NCI-H82 (cell line): ENCODE data around the gene RFX2.

Experiments
- DNase-seq: peaks from one replicate; lab custom pipeline; 2025; lab: John Stamatoyannopoulos, UW

Gene RFX2

GRCh38 chr19:6103894-6104293, 6.4 kb downstream of the RFX2 start:
- no peak for DNase-seq

DNA sequence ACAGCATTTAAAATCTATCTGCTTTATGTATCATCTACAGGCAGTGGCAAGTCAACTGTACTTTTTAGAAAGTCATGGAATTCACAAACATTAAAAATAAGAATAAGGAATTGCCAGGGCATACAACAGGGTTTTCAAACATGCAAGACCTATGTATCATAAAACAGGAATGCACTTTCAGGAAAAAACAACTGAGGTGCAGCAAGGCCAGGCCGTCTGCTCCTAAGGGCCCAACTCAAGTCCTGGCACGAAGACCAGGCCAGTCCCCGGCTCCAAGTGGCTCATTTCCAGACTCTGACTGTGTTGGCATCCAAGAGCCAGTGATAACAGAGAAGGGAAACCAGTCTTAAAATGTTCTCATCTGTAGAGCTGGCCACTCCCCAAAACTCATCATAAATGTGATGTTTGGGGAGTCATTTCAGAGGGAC, 7.1 kb downstream of the RFX2 start:
- no peak for DNase-seq

GRCh38 chr19:6101991-6102390, 8.3 kb downstream of the RFX2 start:
- no peak for DNase-seq

- DNase-seq = no peak
Measured at GRCh38 chr19:6101291-6101825, 8.9 kb downstream of the RFX2 start.

DNA sequence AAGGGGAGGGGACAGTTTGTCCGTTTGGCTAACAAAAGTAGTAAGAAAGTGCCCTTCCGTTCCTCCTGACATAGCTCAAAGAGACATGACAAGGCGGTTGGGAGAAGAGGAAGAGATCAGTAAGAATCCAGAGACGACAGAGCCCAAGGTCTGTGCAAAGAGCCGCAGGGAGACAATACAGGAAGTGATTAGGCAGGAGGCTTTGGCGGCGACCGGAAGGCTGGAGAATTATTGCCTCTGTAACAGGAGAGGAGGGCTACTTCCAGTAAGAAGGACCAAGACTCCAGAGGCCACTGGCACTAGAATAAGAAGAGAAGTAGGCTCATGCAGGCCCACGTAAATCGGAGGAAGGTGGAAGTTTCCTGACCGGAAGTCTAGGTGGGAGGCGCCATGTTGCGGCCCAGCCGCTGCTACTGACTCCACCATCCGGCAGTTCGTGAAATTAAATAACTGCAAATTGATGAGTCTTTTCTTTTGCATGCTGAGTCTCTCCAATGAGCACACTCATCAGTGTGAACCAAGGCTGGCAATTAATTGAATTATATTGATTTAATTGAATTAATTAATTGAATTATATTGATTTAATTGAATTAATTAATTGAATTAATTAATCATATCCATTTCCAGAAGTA, 9.9 kb downstream of the RFX2 start:
- DNase-seq = no peak

GRCh38 chr19:6099599-6099998, 10.7 kb downstream of the RFX2 start:
- no peak for DNase-seq

DNA sequence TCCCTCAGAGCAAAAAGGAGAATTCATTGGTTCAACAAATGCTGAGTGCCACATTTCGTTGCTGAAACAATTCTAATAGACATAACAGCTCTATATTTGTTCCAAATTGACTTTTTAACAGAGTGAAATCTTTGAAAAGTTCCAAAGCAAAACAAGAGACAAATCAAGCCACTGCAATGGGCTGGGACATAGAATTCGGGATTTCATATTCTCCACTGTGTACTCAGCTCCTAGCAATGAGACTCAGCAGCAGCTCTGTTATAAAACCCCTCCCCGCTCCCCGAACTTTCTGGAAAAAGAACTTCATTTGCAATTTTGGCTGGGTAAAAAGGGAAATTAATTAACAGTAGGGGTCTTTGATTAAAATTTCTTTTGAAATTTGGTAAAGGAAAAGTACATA, 11.3 kb downstream of the RFX2 start:
- no peak for DNase-seq

DNA sequence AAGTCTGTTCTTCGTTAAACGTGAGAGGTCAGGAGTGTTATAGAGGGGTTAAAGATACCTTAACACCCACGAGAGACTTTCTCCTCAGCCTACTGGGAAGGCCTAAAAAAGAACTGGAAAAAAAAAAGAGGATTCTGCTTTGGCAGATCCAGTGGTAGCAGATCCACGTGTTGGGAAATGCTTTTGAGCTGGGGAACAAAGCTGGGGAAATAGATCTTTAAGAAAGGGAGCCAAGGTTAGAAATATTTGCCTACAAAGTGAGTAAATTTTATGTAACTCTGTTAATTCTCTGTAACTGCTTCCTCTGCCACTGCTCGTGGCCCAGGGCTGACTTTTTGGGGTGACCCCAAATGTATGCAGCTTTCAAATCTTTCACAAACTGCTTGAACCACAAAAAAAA, 11.7 kb downstream of the RFX2 start:
- DNase-seq = no peak

DNA sequence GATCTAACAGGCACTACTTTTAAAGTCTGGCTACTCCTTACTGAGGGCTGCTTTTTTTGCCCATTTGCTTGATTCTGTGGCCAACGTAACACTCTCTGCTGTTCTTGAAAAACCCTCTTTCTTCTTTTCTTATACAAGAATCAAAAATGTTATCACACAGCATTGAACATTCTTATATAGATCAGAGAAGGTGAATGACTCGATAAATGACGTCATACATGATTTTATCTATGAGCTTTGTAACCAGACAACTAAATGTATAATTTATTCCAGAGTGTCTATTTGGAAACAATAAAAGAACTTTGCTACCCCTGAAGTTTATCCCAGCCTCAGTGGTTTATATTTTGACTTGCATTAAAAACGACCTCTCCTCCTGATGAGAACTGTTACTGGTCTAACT, 12.4 kb downstream of the RFX2 start:
- no peak for DNase-seq

DNA sequence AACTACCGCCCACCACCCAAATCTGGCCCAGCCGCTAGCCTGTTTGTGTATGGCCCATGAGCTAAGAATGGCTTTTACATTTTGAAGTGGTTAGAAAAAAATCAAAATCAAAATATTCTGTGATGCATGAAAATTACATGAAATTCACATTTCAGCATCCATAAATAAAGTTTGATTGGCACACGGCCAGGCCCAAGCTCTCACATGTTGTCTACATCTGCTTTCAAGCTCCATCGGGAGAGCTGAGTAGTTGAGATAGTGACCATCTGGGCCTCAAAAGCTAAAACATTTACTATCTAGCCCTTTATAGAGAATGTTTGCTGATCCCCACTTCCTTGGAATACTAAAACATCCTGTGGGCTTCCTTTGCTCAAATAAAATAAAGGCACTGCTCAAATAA, 14.5 kb downstream of the RFX2 start:
- DNase-seq = no peak

DNA sequence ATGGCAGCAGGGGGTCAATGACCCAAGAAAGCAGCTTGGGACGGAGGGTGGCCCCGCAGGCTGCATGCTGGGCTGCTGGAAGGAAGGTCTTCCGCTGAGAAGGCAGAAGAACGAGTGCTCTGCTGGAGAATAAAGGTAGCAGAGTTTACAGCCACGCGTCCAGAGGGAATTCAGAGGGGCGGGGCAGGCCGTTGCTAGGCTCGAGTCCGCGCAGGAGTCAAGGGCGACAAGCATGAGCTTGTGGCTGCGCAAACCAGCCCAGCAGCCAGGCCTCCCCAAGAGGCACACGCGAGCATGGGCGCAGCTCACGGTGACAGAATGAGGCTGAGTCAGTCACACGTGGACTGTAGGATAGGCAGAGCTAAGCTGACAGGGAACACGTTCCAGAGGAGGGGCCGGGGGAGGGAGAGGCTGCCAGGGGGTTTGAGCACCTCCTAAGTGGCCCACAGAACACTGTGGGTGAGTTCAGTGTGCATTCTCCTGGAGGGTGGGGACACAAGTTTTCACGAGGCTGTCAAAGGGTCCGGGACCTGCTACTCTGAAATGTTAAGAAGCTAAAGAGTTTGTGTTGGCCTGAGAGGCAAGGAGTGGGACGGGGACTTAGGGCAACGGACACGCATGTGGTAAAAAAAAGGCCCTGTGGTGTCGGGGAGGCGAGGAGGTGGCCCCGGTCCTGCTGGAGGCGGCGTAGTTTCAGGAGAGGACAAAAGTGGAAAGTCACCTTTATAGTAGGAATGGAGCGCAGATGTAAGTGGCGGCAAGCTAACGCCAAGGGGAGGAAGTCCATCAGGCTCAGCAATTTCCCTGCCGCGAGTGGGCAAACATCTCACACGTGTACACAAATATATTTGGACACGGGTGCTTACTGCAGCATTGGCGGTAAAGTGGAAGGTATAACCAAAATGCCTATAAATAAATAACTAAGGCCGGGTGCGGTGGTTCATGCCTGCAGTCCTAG, 17.7 kb downstream of the RFX2 start:
- DNase-seq = no peak

GRCh38 chr19:6091771-6092291, 18.5 kb downstream of the RFX2 start:
- DNase-seq = no peak

GRCh38 chr19:6090634-6091033, 19.7 kb downstream of the RFX2 start:
- no peak for DNase-seq

- DNase-seq = no peak
Measured at GRCh38 chr19:6088602-6089049, 21.7 kb downstream of the RFX2 start.

DNA sequence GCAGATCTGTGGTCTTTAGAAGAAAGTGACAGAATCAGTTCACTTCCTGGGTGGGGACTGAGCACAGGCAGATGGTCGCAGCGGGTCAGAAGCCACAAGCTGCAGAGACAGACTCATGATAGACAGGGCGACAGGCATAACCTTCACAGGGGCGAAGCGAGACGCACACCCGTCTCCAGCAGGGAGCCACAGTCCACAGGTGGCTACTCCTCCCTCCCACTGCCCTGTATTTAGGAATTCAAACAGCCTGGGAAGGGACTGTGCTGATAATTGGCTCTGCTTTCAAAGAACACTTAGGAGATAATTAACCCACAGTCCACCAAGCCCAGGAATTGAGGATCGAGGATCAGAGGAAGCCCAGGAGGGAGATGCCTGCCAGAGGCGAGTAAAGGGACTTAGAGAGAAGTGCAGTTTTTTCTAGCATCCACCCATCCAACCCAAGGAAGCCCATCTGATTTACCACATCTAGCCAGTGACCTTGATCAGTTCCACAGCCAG, 23.2 kb downstream of the RFX2 start:
- peak; percentile 28 for DNase-seq

GRCh38 chr19:6086068-6086788, 24.1 kb downstream of the RFX2 start:
- no peak for DNase-seq

- no peak for DNase-seq
Measured at GRCh38 chr19:6084821-6085220, 25.5 kb downstream of the RFX2 start.

DNA sequence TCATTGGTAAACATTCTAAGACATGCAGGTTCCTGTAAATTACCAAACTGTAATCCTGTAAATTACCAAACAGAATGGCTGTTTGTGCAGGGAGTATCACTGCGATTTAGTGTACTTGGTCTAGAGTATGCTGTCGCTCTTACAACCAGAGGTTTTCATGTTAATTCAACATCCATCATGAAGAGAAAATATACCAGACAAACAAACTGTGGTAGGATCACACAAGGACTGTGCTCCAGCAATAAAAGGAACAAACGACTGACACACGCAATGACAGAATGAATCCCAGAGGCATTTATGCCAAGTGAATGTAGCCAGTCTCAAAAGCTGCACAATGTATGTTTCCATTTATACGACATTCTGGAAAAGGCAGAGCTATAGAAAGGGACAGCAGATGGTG, 31.2 kb downstream of the RFX2 start:
- DNase-seq = no peak

GRCh38 chr19:6078068-6078467, 32.2 kb downstream of the RFX2 start:
- DNase-seq = no peak

DNA sequence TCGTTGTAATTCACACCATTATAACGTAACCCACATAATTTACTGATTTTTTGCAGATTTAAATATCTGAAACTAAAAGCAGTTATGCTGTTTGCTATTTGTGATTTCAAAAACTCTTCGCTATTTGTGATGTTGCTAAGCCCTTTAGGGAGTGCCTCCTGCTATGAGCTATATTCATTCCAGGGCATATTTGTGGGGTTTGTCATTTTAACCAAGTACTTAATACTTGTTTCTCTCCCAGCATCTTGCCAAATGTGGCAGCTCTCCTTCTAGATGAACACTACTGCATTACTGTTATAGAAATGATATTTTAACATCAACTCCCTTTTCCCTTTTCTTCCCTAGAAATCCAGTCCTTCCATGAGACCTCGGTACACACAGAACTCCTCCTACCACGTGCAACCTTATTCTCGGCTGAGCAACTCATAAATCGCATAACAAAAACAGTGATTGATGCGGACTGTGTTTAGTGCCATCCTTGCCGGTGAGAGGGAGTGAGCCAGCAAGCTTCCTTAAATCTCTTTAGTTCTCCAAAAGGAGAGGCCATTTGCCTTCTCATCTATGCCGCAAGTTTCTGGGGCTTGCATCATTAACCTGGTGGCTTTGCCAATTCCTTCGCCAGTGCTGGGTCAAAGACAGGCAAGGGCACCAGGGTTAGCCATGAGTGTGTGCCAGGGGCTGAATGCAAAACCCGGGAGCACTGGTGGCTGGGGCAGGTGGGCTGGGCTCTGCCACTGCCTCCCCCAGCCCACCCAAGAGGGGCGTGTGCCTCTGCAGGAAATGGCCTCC, 33.4 kb downstream of the RFX2 start:
- DNase-seq = no peak

- DNase-seq = no peak
Measured at GRCh38 chr19:6076291-6076665, 34.0 kb downstream of the RFX2 start.
